ENCODE results near the gene SH3PXD2B. TPM values are rescaled to one million over a fixed set of nuclear protein-coding genes. Genes with fewer than 3 reads are reported as not detected.
"Not testable (repeated sequence)": the region's sequence is repeated elsewhere in the genome, so short reads cannot be mapped to it uniquely, and the experiment has no call there.

The SH3PXD2B gene
- total RNA-seq, 1 donor from 2014 or later = 0.17 TPM

- intact Hi-C loops (cut with micrococcal nuclease) = no loop called here
Observed at GRCh38 chr5:172373680-172374079, 80.6 kb downstream of the SH3PXD2B start.

- intact Hi-C loops (cut with micrococcal nuclease) = no loop called here
Observed at GRCh38 chr5:172371684-172372083, 82.6 kb downstream of the SH3PXD2B start.

GRCh38 chr5:172370648-172371545, 83.4 kb downstream of the SH3PXD2B start:
- intact Hi-C loops (cut with micrococcal nuclease) = no loop called here

- intact Hi-C loops (cut with micrococcal nuclease) = no loop called here
Observed at GRCh38 chr5:172370237-172370640, 84.1 kb downstream of the SH3PXD2B start.

GRCh38 chr5:172368699-172369098, 85.6 kb downstream of the SH3PXD2B start:
- intact Hi-C loops (cut with micrococcal nuclease) = not testable (repeated sequence)

GRCh38 chr5:172365948-172366608, 88.2 kb downstream of the SH3PXD2B start:
- intact Hi-C loops (cut with micrococcal nuclease) = no loop called here

GRCh38 chr5:172364773-172365172, 89.6 kb downstream of the SH3PXD2B start:
- intact Hi-C loops (cut with micrococcal nuclease) = no loop called here

GRCh38 chr5:172362755-172363154, 91.6 kb downstream of the SH3PXD2B start:
- intact Hi-C loops (cut with micrococcal nuclease) = no loop called here

- intact Hi-C loops (cut with micrococcal nuclease) = no loop called here
Observed at GRCh38 chr5:172361566-172362238, 92.6 kb downstream of the SH3PXD2B start.

GRCh38 chr5:172358345-172358744, 96.0 kb downstream of the SH3PXD2B start:
- intact Hi-C loops (cut with micrococcal nuclease) = no loop called here

- intact Hi-C loops (cut with micrococcal nuclease) = no loop called here
Observed at GRCh38 chr5:172356527-172356926, 97.8 kb downstream of the SH3PXD2B start.

- intact Hi-C loops (cut with micrococcal nuclease) = no loop called here
Observed at GRCh38 chr5:172356047-172356446, 98.3 kb downstream of the SH3PXD2B start.

- intact Hi-C loops (cut with micrococcal nuclease) = no loop called here
Observed at GRCh38 chr5:172353846-172354245, 100.5 kb downstream of the SH3PXD2B start.

GRCh38 chr5:172353271-172353812, 101.0 kb downstream of the SH3PXD2B start:
- intact Hi-C loops (cut with micrococcal nuclease) = no loop called here

- intact Hi-C loops (cut with micrococcal nuclease) = not testable (repeated sequence)
Observed at GRCh38 chr5:172352526-172352925, 101.8 kb downstream of the SH3PXD2B start.

- intact Hi-C loops (cut with micrococcal nuclease) = no loop called here
Observed at GRCh38 chr5:172351240-172351778, 103.0 kb downstream of the SH3PXD2B start.

- intact Hi-C loops (cut with micrococcal nuclease) = no loop called here
Observed at GRCh38 chr5:172350212-172351181, 103.8 kb downstream of the SH3PXD2B start.

- intact Hi-C loops (cut with micrococcal nuclease) = not testable (repeated sequence)
Observed at GRCh38 chr5:172348733-172349132, 105.6 kb downstream of the SH3PXD2B start.

- intact Hi-C loops (cut with micrococcal nuclease) = no loop called here
Observed at GRCh38 chr5:172348084-172348483, 106.2 kb downstream of the SH3PXD2B start.

- intact Hi-C loops (cut with micrococcal nuclease) = no loop called here
Observed at GRCh38 chr5:172347496-172348052, 106.8 kb downstream of the SH3PXD2B start.

Measured in T-helper 1 cell treated with Interleukin-12 subunit alpha and Interleukin-12 subunit beta and Interleukin-4 antibody, amounts not matched to agents 30 ng/mL and 1 ng/mL, for 36 hours (primary cell).